ENCODE measurements around the gene TM7SF3.

GRCh38 chr12:26997003-26997402 lies 17.2 kb downstream of the TM7SF3 start:
- TF ChIP-seq CTCF (conservative IDR thresholded peaks at IDR 0.05) (no peak), EZH2 (IDR thresholded peaks at IDR 0.05; ENCODE audit: low read depth) (no peak)
